T-helper 22 cell (primary cell): ENCODE measurements around the gene RXFP2.

ENCODE experiments used
- DNase-seq: peaks from one replicate; pipeline ENCODE4 v3.0.0-alpha.2; 2020; ENCODE audit warnings: low read depth

RXFP2 gene, protein sequence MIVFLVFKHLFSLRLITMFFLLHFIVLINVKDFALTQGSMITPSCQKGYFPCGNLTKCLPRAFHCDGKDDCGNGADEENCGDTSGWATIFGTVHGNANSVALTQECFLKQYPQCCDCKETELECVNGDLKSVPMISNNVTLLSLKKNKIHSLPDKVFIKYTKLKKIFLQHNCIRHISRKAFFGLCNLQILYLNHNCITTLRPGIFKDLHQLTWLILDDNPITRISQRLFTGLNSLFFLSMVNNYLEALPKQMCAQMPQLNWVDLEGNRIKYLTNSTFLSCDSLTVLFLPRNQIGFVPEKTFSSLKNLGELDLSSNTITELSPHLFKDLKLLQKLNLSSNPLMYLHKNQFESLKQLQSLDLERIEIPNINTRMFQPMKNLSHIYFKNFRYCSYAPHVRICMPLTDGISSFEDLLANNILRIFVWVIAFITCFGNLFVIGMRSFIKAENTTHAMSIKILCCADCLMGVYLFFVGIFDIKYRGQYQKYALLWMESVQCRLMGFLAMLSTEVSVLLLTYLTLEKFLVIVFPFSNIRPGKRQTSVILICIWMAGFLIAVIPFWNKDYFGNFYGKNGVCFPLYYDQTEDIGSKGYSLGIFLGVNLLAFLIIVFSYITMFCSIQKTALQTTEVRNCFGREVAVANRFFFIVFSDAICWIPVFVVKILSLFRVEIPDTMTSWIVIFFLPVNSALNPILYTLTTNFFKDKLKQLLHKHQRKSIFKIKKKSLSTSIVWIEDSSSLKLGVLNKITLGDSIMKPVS

DNA sequence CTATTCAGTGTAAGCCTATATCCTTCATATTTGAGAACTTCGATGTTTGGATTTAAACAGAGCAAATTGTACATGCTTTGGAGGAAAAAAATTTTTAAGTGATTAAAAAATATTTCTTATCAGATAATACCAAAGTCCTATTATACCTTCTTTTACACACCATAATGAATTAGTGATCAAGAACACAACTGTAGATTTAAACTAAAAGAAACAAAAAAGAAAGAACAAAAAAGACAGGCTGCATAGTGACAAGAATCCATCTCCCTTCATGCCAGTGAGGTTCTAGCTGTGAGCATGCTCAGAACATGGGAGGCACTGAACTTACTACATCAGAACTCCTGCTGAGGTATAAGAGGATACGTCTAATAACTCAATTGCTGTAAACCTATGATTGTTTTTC, at the start of gene RXFP2:
Gene RXFP2 (plus strand): TSS at position 301 of the 400 bp plus-strand sequence. CDS start 87 bp downstream, at position 388.
- DNase-seq, result no peak

GRCh38 chr13:31697290-31697689, 42.0 kb upstream of the RXFP2 start:
- DNase-seq, result no peak

DNA sequence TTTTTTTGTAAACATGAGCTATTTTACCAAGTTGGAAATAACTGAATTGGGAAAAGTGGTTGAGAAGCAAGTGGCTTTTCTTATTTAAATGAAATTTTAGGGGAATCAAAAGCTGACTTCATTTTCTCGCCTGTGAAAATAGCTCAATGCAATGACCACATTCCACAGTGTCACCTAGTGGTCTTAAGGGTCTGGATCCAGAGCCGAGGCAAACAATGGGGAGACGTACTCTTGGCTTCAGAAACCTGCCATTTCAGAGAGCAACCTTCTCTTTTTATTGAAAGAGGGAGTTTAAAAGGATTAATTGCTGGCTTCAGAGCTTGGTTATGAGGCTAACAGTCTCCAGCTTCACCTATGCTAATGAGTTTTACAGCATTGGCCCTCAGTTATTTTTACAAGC, 39.7 kb upstream of the RXFP2 start:
- no peak for DNase-seq

GRCh38 chr13:31703780-31704179, 35.5 kb upstream of the RXFP2 start:
- DNase-seq, result no peak

- no peak for DNase-seq
These were observed 33.2 kb upstream of the RXFP2 start for GRCh38 chr13:31706105-31706504.

DNA sequence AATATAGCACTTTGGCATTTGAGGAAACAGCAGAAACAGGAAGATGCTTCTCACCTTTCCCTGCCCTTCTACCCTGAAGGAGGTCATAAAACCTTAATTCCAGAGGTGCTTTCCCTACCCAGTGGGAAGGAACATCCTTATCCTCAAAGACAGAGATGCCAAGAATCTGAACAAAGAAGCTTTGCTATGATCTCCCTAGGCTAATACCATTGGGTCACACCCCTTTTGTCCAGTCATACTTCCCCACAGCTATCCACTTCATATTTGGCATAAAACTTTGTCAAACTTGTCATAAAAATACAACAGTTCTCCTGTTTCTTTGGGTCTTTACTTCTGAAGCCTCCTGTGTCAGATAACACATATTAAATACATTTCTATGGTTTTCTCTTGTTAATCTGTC, 21.7 kb upstream of the RXFP2 start:
- DNase-seq, result no peak

DNA sequence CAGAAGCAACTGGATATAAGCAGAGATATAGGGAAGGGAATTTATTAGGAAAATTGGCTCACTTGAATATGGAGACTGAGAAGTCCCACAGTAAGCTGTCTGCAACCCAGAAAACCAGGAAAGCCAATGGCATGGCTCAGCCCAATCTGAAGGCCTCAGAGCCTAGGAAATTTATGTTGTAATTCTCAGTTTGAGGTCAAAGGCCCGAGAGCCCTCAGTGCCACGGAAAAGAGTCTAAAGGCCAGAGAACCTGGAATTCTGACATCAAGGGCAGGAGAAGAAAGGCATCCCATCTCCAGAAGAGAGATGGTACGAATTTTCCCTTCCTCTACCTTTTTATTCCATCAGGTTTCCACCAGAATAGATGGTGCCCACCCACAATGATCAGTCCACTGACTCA, 20.1 kb upstream of the RXFP2 start:
- no peak for DNase-seq

DNA sequence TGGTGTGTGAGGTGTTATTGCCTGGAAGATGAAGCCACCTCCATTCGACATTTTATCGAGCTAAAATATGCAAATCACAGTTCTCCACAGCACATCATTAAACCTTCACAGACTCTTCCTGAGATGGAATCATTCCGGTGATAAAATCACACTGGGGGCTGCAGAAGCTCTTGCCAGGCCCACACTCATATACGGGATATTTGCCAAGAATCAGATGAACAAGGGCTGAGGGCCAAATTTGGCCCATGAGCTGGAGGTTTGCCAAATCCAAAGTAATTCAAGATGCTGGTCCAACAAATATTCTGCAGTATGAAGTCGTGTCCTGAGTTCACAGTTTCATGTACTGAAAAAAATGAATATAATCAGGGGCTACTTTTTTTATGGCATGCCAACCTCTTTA, 16.7 kb upstream of the RXFP2 start:
- no peak for DNase-seq

- no peak for DNase-seq
These were observed 13.5 kb upstream of the RXFP2 start for GRCh38 chr13:31725841-31726240.

GRCh38 chr13:31731921-31732320, 7.4 kb upstream of the RXFP2 start:
- no peak for DNase-seq

DNA sequence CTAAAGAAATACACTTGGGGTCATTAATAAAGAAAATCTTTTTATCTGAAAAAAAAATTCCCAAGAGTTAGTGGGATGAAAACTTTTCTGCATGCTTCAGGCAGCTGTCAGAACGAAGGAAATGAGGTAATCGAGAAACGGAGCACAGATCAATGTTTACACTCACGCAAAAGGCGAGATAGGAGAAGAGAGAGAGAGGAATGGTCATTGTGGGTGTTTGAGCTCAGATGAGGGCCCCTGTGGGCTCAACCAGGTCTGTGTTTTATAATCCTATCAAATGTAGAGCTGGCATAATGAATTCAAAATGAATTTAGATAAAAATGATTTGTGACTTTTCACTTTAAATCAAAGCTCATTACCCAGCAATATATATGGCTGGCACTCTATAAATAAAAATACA, 6.3 kb upstream of the RXFP2 start:
- no peak for DNase-seq

DNA sequence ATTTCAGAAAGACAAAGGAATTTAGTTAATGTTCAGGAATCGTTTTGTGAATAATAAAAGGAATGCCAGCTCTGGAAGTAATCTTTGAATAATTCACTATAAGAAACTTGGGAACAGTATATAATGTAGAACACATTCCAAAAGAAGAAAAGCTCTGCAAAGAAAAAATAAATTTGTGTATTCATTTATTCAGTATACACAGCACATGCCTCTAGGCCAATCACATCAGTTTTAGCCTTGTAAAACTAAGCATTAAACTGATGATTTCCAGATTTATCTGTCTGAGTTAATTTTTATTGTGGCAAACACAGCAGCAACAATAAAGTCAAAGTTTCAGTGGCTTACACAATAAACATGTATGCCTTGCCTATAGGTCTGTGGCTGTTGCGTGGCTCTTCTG, 5.7 kb upstream of the RXFP2 start:
- DNase-seq, result no peak

GRCh38 chr13:31742097-31742734, 2.9 kb downstream of the RXFP2 start:
- DNase-seq, result peak; percentile 17

DNA sequence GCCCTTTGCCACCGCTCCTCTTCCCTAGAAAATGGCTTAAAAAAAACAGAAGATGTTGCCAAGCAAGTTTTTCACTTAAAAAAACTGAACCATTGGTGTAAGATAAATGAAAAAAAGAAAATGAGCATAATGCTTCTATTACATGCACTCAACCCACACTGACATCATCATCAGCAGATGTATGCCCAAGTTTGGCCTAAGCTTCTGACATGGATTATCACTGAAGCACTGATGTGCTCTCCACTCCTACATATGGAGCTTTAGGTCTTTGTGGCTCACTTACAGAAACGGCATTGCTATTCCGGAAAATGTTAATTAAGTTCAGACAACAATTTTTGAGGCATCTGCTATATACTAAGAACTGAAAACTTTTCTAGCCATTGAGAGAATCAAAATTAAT, 8.0 kb downstream of the RXFP2 start:
- no peak for DNase-seq

- DNase-seq, result no peak
These were observed 8.6 kb downstream of the RXFP2 start for GRCh38 chr13:31747966-31748365.

GRCh38 chr13:31749929-31750328, 10.6 kb downstream of the RXFP2 start:
- no peak for DNase-seq

DNA sequence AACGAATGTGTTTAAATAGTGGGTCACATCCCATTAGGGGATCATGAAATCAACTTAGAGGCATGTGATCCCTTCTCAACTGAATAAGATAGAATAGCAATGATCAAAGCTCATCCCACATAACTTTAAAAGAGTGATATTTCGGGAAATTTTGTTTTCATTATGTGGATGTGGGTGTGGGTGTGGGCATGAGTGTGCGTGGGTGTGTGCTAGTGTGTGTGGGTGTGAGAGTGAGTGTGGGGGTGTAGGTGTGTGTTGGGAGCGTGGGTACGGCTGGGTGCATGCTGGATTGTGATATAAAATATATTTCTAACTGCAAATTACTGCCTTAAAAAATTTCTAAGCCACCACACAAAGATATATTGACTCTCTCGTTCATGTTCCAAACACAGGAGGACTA, 15.9 kb downstream of the RXFP2 start:
- DNase-seq, result no peak

- no peak for DNase-seq
These were observed 16.5 kb downstream of the RXFP2 start for GRCh38 chr13:31755803-31756212.

- no peak for DNase-seq
These were observed 17.0 kb downstream of the RXFP2 start for GRCh38 chr13:31756346-31756745.

DNA sequence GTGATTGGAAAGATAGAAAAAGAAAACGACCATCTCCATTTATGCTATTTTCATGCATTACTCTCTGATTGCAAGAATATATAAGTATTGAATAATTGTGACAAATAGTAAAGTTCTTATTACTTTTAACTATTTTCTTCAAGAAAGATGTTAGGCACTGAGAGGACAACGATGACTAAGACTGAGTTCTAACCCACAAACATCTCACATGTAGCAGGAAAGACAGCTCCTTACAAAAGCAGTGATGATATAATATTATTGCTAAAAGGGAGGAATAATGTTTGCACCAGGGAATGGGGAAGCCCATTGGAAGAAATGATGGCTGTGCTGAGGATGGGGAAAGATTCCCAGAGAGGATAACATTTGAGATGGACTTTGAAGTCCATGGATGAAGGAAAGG, 22.6 kb downstream of the RXFP2 start:
- no peak for DNase-seq

- no peak for DNase-seq
These were observed 25.2 kb downstream of the RXFP2 start for GRCh38 chr13:31764556-31764955.

- DNase-seq, result no peak
These were observed 25.9 kb downstream of the RXFP2 start for GRCh38 chr13:31765138-31765785.
